ENCODE measurements around the gene CACNA1D. TPM values are rescaled to one million over a fixed set of nuclear protein-coding genes. Genes with fewer than 3 reads are reported as not detected.

Gene CACNA1D
- total and polyA plus RNA-seq, 8 donors = 0.31 to 36.5 (median 12.5) TPM

GRCh38 chr3:53795176-53795575 lies 300.8 kb downstream of the CACNA1D start:
- Histone ChIP-seq H3K27ac (no peak overlapping the region), H3K9me3 (no peaks in the 10 kb centered on the region), H3K4me3 (no peak overlapping the region), H3K36me3 (no peaks in the 10 kb centered on the region), H3K4me1 (peaks cover 0 to 8% (median 3%) of the 10 kb centered on the region in 4 donors), H3K27me3 (peaks cover 0 to 9% (median 0%) of the 10 kb centered on the region in 3 donors)
- no peak for TF ChIP-seq EP300 (IDR thresholded peaks at IDR 0.05)
- no peak for TF ChIP-seq POLR2AphosphoS5 (IDR thresholded peaks at IDR 0.05)
- no peak for TF ChIP-seq CTCF (IDR thresholded peaks at IDR 0.05)
- no peak for TF ChIP-seq POLR2A (IDR thresholded peaks at IDR 0.05)
- no peak for DNase-seq
- 28 to 59% (median 53%) methylated on average over 1 to 3 of the region's 3 CpGs for WGBS, 5 donors
- intact Hi-C loops (cut with DNase I; ENCODE audit: low total_unique reads) = no loop called here

DNA sequence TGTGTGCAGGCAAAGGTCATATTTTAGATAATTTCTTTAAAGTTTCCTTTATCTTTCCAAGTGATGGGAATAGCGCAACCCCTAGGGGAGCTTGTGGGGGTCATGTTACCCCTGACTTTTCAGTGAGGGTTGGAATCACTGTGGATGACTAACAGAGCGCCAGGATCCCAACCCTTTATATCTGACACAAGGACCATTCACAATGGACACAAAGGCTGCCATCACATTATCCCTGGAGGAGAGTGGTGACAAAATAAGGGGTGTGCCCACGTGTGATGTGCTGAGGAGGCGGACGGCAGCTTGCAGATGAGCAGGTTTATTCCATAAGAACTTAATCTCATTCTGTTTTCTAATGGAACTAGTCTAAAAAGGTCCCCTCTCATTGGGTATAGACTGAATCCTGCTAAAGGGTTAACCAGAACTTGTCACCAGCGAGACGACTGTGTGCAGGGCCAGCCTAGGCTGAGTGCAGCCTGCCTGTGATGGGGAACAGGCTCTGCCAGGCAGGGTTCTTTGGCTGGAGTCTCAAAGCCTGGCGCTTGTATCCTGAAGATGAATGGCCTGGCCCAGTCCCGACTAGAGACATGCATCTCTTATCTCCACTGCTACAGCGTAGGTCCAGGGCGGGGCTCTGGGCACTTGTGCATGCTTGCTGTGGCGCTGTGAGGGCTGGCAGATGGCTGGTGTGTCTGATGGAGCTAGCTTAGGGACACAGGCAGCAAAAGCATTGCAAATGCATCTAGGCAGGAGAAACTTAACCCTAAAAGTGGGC lies 301.6 kb downstream of the CACNA1D start:
- intact Hi-C loops (cut with DNase I; ENCODE audit: low total_unique reads) = no loop called here
- Histone ChIP-seq H3K9me3 (no peaks in the 10 kb centered on the region), H3K27ac (no peak overlapping the region), H3K4me3 (no peak overlapping the region), H3K4me1 (peaks cover 0 to 8% (median 3%) of the 10 kb centered on the region in 4 donors), H3K36me3 (no peaks in the 10 kb centered on the region), H3K27me3 (peaks cover 0 to 9% (median 0%) of the 10 kb centered on the region in 3 donors)
- TF ChIP-seq POLR2A (IDR thresholded peaks at IDR 0.05) (no peak), CTCF (IDR thresholded peaks at IDR 0.05) (no peak), POLR2AphosphoS5 (IDR thresholded peaks at IDR 0.05) (no peak), EP300 (IDR thresholded peaks at IDR 0.05) (no peak)
- 38 to 52% (median 43%) methylated on average over 12 of the region's 12 CpGs for WGBS, 5 donors
- peak; percentile 47 to 73 for DNase-seq

DNA sequence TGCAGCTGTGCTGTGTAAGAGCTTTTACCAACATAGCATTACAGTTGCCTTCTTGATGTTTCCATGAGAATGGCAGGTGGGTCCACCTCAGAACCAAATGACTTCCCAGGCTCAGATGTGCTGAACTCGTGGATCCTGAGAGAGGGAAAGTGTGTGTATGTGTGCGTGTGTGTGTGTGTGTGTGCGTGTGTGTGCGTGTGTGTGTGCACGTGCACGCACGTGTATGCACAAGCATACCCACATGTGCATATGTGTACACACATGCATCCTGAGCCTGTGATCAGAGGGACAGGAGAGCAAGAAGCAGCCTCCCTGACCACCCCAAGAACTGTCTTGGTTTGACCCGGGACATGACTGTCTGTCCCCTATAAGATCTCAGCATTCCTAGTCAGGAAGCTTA lies 303.7 kb downstream of the CACNA1D start:
- intact Hi-C loops (cut with DNase I; ENCODE audit: low total_unique reads) = no loop called here
- WGBS, 5 donors = 73 to 89% (median 83%) methylated on average over 8 of the region's 8 CpGs
- Histone ChIP-seq H3K27ac (no peak overlapping the region), H3K27me3 (peaks cover 0 to 9% (median 0%) of the 10 kb centered on the region in 3 donors), H3K4me3 (no peak overlapping the region), H3K36me3 (no peaks in the 10 kb centered on the region), H3K4me1 (peaks cover 0 to 8% (median 3%) of the 10 kb centered on the region in 4 donors), H3K9me3 (no peaks in the 10 kb centered on the region)
- no peak for DNase-seq
- TF ChIP-seq POLR2AphosphoS5 (IDR thresholded peaks at IDR 0.05) (no peak), POLR2A (IDR thresholded peaks at IDR 0.05) (no peak), CTCF (IDR thresholded peaks at IDR 0.05) (no peak)

DNA sequence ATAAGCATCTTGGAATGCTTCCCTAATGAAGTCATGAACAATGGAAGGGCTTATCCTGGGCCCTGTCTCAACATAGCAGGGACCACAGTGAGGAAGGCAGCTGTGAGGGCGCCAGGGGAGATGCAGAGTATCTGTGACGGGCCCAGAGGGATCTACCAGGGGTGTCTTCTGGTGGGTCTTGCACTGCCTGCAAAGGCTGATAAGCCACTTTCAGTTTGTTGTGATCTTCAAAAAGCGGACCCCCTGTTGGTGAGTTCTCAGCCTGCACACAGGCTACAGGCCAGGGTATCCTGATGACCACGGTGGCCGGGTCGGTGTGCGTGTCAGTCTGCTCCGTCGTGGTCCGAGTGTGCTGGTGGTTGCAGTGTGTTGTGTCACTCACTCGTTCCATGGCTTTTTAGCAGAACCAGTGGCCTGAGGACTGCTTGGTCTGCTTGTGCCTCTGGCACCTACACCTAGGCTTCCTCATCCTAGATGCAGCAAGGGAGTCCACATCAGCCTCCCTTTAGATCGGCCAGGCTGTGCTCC lies 305.0 kb downstream of the CACNA1D start:
- no peaks in the 10 kb centered on the region for H3K36me3 ChIP-seq

More for the DNA sequence above, 305.0 kb downstream of the CACNA1D start:
- H3K4me1 ChIP-seq = peaks cover 0 to 8% (median 3%) of the 10 kb centered on the region in 4 donors
- 80 to 98% (median 95%) methylated on average over 5 to 12 of the region's 12 CpGs for WGBS, 5 donors
- TF ChIP-seq POLR2AphosphoS5 (IDR thresholded peaks at IDR 0.05) (no peak), POLR2A (IDR thresholded peaks at IDR 0.05) (no peak), EP300 (IDR thresholded peaks at IDR 0.05) (no peak), CTCF (IDR thresholded peaks at IDR 0.05) (no peak)
- peaks cover 0 to 9% (median 0%) of the 10 kb centered on the region in 3 donors for H3K27me3 ChIP-seq
- no peak overlapping the region for H3K27ac ChIP-seq
- intact Hi-C loops (cut with DNase I; ENCODE audit: low total_unique reads) = no loop called here
- no peak for DNase-seq
- H3K4me3 ChIP-seq = no peak overlapping the region
- no peaks in the 10 kb centered on the region for H3K9me3 ChIP-seq
